Lower leg skin (tissue), 3 donors: ENCODE data around the gene ABHD12.

Experiments
- POLR2A ChIP-seq, 2 donors: fragments of 450-650 bp; IDR thresholded peaks; one replicate each; pipeline ENCODE4 v1.6.1; 2016 to 2017; ENCODE audit warnings: antibody characterized with exemption in 2 of 2, mild to moderate bottlenecking in 1 of 2, moderate library complexity in 1 of 2
- TF ChIP-seq, protein P1 (sequence below), 3 donors: fragments of 450-650 bp; IDR thresholded peaks; one replicate each; pipeline ENCODE4 v1.5.1; 2016; ENCODE audit warnings: antibody characterized with exemption in 3 of 3, mild to moderate bottlenecking in 3 of 3, moderate library complexity in 2 of 3

DNA sequence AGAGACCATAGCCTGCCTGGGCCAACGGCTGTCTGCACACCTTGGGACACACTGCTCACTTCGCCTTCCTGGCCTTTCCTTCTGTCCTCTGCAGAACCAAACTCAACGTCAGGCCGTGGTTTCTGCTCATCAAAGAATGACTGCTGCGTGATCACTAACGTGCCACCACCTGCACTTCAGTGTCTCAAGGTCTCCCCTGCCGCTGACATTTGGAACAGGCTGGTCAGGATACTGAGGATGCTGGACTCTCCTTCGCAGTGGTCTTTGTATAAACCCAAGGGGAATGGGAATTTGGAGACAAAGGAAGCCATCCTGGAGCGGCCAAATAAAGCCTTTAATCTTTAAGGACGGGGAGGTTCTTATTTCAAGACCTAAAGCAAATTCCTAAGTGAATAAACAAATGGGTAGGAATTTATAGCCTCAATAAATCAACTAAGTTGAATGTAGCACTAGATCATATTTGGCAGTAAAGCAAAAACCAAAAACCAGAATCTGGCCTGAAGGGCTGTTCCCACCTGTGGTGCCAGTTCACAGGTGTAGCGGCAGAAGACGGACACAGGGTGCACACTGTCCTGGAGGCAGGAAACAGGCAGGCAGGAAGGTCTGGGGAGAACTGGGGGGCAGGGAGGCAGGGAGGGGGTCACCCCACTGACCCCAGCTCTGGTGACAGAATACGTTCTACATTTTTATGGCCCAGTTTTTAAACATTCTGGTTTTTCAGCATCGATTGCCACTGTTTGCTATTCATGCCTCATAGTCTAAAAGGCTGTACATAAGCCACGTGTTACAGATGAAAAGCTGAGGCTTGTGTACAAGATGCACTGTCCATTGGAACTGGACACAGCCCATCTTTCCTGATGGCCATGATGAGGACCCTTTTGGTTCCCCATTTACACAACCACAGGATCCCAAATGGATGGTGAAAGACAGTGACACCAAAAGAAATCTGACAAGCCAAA lies 36.6 kb downstream of the ABHD12 start:
- TF ChIP-seq, protein P1, sequence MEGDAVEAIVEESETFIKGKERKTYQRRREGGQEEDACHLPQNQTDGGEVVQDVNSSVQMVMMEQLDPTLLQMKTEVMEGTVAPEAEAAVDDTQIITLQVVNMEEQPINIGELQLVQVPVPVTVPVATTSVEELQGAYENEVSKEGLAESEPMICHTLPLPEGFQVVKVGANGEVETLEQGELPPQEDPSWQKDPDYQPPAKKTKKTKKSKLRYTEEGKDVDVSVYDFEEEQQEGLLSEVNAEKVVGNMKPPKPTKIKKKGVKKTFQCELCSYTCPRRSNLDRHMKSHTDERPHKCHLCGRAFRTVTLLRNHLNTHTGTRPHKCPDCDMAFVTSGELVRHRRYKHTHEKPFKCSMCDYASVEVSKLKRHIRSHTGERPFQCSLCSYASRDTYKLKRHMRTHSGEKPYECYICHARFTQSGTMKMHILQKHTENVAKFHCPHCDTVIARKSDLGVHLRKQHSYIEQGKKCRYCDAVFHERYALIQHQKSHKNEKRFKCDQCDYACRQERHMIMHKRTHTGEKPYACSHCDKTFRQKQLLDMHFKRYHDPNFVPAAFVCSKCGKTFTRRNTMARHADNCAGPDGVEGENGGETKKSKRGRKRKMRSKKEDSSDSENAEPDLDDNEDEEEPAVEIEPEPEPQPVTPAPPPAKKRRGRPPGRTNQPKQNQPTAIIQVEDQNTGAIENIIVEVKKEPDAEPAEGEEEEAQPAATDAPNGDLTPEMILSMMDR (IDR thresholded peaks at IDR 0.05) = no peak
- no peak for TF ChIP-seq POLR2A (IDR thresholded peaks at IDR 0.05)
